Activated CD4-positive, alpha-beta T cell treated with anti-CD3 and anti-CD28 coated beads for 36 hours (primary cell): Measurements from ENCODE around the gene ZNF41. TPM values are rescaled to one million over a fixed set of nuclear protein-coding genes. Genes with fewer than 3 reads are reported as not detected.

Experiments used
- ATAC-seq: fragments of 200-7000 bp; cut with Tn5 transposase; one replicate; pipeline ENCODE4 v1.10.0; 2021; ENCODE audit warnings: mild to moderate bottlenecking, moderate library complexity
- CTCF ChIA-PET: fragments of 350-600 bp; sonication (Branson Sonifier 250); formaldehyde crosslinking; loops from one replicate; lab custom pipeline; 2021; ENCODE audit warnings: antibody characterized with exemption; lab: Charles Lee
- POLR2A ChIA-PET: fragments of 350-600 bp; sonication (Branson Sonifier 250); formaldehyde crosslinking; loops from one replicate; lab custom pipeline; 2021; ENCODE audit warnings: antibody characterized with exemption, inconsistent platforms; lab: Charles Lee
- DNase-seq: peaks from one replicate; pipeline ENCODE4 v3.0.0-alpha.2; 2020
- H3K27ac Mint-ChIP-seq: one replicate; pipeline ENCODE4 v1.8.0; 2021; ENCODE audit warnings: mixed read lengths
- H3K27me3 Mint-ChIP-seq: one replicate; pipeline ENCODE4 v1.8.0; 2021; ENCODE audit warnings: mixed read lengths
- H3K36me3 Mint-ChIP-seq: one replicate; pipeline ENCODE4 v1.8.0; 2021; ENCODE audit warnings: low read depth, mixed read lengths
- H3K4me1 Mint-ChIP-seq: one replicate; pipeline ENCODE4 v1.8.0; 2021; ENCODE audit warnings: mixed read lengths
- H3K4me3 Mint-ChIP-seq: one replicate; pipeline ENCODE4 v1.8.0; 2021; ENCODE audit warnings: mild to moderate bottlenecking, moderate library complexity, mixed read lengths
- H3K9me3 Mint-ChIP-seq: one replicate; pipeline ENCODE4 v1.8.0; 2021; ENCODE audit warnings: low read depth, mixed read lengths
- intact Hi-C, 2 experiments: fragments of 100-400 bp; cut with DNase I in 1 of 2; cut with micrococcal nuclease in 1 of 2; formaldehyde crosslinking; loops; one replicate each; pipeline versions ENCODE4 v1.14.2 to v1.15.1; 2022 to 2024; cut with DNase I, micrococcal nuclease
- total RNA-seq, 2 experiments: library from RNA; stranded (reverse); gene quantifications; one replicate each; pipeline ENCODE4 v1.2.3, GENCODE V29; 2021

The ZNF41 gene
- total RNA-seq, 2 experiments from 2014 or later = 9.3 to 10.9 TPM

DNA sequence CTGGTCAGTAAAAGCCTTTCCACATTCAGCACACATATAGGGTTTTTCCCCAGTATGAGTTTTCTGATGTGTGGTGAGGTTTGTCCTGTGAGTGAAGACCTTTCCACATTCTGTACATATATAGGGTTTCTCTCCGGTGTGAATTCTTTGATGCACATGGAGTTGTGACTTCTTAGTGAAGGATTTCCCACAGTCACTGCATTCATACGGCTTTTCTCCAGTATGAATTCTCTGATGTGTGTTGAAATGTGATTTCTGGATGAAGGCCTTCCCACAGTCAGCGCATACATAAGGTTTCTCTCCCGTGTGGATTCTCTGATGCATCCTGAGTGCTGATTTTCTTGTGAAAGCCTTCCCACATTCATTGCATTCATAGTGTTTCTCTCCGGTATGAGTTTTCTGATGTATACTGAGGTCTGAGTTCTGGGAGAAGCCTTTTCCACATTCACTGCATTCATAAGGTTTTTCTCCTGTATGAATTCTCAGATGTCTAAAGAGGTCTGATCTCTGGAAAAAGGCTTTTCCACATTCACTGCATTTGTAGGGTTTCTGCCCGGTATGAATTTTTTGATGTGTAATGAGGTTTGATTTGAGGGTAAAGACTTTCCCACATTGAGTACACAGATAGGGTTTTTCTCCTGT, 34.7 kb downstream of the ZNF41 start:
- intact Hi-C loops = loop anchor here in 1 of 2 experiments (5.0 kb wide), 1 partner anchor 36 kb away; no protein-coding TSS in a partner anchor
- no peak for ATAC-seq
- DNase-seq = no peak
- Mint-ChIP-seq H3K9me3 (peaks cover 33% of the 10 kb centered on the region), H3K27ac (no peak overlapping the region), H3K4me3 (no peak overlapping the region), H3K4me1 (no peaks in the 10 kb centered on the region), H3K27me3 (no peaks in the 10 kb centered on the region), H3K36me3 (peaks cover 71% of the 10 kb centered on the region)
- ChIA-PET POLR2A (no interaction called here), CTCF (no interaction called here)

DNA sequence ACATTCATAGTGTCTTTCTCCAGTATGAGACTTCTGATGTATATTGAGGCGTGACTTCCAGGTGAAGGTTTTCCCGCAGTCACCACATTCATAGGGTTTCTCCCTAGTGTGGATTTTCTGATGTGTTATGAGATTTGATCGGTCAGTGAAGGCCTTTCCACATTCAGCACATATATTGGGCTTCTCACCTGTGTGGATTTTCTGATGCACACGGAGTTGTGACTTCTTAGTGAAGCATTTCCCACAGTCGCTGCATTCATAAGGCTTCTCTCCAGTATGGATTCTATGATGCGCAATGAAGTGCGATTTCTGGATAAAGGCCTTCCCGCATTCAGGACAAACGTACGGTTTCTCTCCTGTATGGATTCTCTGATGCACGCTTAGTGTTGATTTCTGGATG, 35.4 kb downstream of the ZNF41 start:
- POLR2A ChIA-PET = no interaction called here
- H3K36me3 Mint-ChIP-seq = peaks cover 65% of the 10 kb centered on the region
- CTCF ChIA-PET = no interaction called here
- DNase-seq = no peak
- no peaks in the 10 kb centered on the region for H3K27me3 Mint-ChIP-seq
- H3K4me3 Mint-ChIP-seq = no peak overlapping the region
- no peak overlapping the region for H3K27ac Mint-ChIP-seq
- intact Hi-C loops = loop anchor here in 1 of 2 experiments (5.0 kb wide), 1 partner anchor 35 kb away; no protein-coding TSS in a partner anchor
- no peaks in the 10 kb centered on the region for H3K4me1 Mint-ChIP-seq
- peaks cover 33% of the 10 kb centered on the region for H3K9me3 Mint-ChIP-seq
- ATAC-seq = no peak

DNA sequence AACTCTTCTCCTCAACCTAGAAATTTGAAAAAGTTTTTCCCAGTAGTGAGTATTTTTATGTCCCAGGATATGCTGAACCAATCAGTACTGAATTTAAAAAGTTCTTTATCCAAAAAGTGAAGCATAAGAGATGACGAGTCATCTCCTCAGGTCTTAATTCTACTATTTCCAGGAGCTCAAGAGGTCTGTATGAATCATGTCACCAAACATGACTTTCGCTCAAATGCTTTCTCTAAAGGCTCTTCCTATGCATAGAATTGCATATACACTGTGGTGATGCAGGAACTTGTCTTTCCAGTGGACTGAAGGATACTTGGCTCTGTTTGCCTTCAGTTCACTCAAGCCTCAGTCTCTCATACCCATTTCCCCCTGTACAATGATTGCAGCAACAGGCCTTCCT, 36.1 kb downstream of the ZNF41 start:
- Mint-ChIP-seq H3K4me3 (no peak overlapping the region), H3K27ac (no peak overlapping the region), H3K27me3 (no peaks in the 10 kb centered on the region), H3K4me1 (no peaks in the 10 kb centered on the region), H3K9me3 (peaks cover 35% of the 10 kb centered on the region), H3K36me3 (peaks cover 59% of the 10 kb centered on the region)
- ChIA-PET POLR2A (no interaction called here), CTCF (no interaction called here)
- DNase-seq (no peak), ATAC-seq (no peak)
- intact Hi-C loops = loop anchor here in 1 of 2 experiments (5.0 kb wide), 1 partner anchor 35 kb away; no protein-coding TSS in a partner anchor

DNA sequence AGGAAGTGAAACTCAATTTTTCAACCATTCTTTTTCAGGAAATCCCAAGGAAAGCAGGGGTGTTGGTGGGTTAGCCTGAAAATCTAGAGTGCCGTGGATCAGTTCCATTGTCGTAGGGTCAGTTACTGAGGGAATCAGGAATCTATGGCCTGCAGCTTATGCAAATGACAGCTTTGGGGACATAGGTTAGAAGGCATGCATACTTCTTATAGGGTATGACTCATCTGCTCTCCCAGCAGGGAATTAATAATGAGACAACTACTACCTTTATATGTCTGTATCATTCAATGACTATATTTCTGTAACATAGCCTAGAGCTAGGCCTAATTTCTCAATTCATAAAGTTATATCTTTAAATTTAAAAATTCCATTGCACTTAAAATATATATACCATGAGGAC, 36.6 kb downstream of the ZNF41 start:
- no peak overlapping the region for H3K27ac Mint-ChIP-seq
- H3K27me3 Mint-ChIP-seq = no peaks in the 10 kb centered on the region
- intact Hi-C loops = loop anchor here in 1 of 2 experiments (5.0 kb wide), 1 partner anchor 34 kb away; no protein-coding TSS in a partner anchor
- CTCF ChIA-PET = no interaction called here
- POLR2A ChIA-PET = no interaction called here
- no peak for DNase-seq
- no peak overlapping the region for H3K4me3 Mint-ChIP-seq
- ATAC-seq = no peak
- no peaks in the 10 kb centered on the region for H3K4me1 Mint-ChIP-seq
- peaks cover 55% of the 10 kb centered on the region for H3K36me3 Mint-ChIP-seq
- H3K9me3 Mint-ChIP-seq = peaks cover 36% of the 10 kb centered on the region

DNA sequence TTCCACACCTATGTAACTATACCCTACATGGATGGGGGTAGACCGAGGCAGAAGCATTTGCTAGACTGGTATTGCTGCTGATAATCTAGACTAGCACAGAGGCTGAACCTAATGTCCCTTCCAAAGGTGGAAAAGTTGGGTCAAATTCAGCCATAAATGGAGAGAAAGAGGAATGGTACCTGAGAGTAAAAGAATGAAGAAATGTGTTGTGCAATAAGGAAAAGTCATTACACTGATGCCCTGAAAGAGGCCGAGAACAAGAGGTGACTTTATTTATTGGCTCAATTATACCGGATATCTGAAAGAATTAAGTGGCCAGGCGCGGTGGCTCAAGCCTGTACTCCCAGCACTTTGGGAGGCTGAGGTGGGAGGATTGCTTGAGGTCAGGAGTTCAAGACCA, 52.1 kb downstream of the ZNF41 start:
- Mint-ChIP-seq H3K27ac (no peak overlapping the region), H3K4me1 (no peaks in the 10 kb centered on the region), H3K9me3 (no peaks in the 10 kb centered on the region), H3K36me3 (no peaks in the 10 kb centered on the region), H3K4me3 (no peak overlapping the region), H3K27me3 (no peaks in the 10 kb centered on the region)
- no peak for DNase-seq
- intact Hi-C loops = no loop called here
- ATAC-seq = no peak
- CTCF ChIA-PET = no interaction called here
- POLR2A ChIA-PET = no interaction called here

DNA sequence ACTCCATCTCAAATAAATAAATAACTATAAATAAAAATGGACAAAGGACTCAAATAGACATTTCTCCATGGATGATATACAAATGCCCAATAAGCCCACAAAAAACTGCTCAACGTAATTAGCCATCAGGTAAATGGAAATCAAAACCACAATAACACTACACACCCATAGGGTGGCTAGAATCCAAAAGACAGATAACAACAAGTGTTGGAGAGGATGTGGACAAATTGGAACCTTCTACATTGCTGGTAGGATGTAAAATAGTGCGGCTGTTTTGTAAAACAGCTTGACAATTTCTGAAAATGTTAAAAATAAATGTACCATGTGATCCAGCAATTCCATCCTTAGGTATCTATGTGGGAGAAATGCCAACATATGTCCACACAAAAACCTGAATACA, 60.6 kb downstream of the ZNF41 start:
- H3K27ac Mint-ChIP-seq = no peak overlapping the region
- intact Hi-C loops = no loop called here
- no peak for ATAC-seq
- peaks cover 8% of the 10 kb centered on the region for H3K9me3 Mint-ChIP-seq
- ChIA-PET CTCF (no interaction called here), POLR2A (no interaction called here)
- no peaks in the 10 kb centered on the region for H3K4me1 Mint-ChIP-seq
- no peaks in the 10 kb centered on the region for H3K27me3 Mint-ChIP-seq
- peaks cover 7% of the 10 kb centered on the region for H3K36me3 Mint-ChIP-seq
- DNase-seq = no peak
- H3K4me3 Mint-ChIP-seq = no peak overlapping the region

DNA sequence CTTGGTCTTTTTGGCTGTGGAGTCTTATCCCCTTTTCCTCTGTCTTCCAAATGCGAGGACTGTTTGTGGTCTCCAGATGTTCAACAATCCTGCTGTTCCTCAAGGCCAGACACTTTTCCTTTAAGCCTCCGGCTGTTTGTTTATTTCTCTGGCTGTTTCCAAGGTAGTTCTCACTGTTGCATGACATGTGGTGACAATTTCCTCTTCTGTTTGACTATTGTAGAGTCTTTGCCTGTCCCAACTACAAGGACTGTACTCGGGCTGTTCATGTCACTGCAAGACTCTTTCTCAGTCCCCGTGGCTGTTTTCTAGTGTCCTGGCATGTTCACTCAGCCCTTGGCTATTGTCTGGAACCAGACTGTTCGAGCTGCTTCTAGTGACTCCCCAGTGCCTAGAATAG, 62.1 kb downstream of the ZNF41 start:
- Mint-ChIP-seq H3K36me3 (peaks cover 10% of the 10 kb centered on the region), H3K4me1 (no peaks in the 10 kb centered on the region), H3K27ac (no peak overlapping the region), H3K9me3 (peaks cover 11% of the 10 kb centered on the region), H3K27me3 (no peaks in the 10 kb centered on the region), H3K4me3 (no peak overlapping the region)
- ChIA-PET CTCF (no interaction called here), POLR2A (no interaction called here)
- no peak for DNase-seq
- intact Hi-C loops = no loop called here
- no peak for ATAC-seq

DNA sequence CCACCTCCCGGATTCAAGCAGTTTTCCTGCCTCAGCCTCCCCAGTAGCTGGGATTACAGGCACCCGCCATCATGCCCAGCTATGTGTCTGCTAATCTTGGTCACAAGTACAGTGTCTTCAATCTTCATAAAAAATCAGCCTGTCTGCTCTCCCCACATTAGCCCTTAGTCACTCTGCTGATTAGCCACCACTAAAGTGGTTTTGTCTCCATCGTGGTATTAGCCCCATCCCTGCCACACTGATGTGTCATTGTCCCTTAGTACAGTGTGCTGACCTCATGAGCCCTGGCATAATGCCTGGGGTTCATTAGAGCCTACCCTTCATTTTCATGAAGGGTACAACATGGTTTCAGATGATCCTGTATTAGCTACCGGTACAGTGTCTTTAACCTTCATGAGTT, 62.8 kb downstream of the ZNF41 start:
- Mint-ChIP-seq H3K27me3 (no peaks in the 10 kb centered on the region), H3K27ac (no peak overlapping the region), H3K4me1 (no peaks in the 10 kb centered on the region), H3K4me3 (no peak overlapping the region), H3K9me3 (peaks cover 11% of the 10 kb centered on the region), H3K36me3 (peaks cover 10% of the 10 kb centered on the region)
- CTCF ChIA-PET = no interaction called here
- intact Hi-C loops = no loop called here
- POLR2A ChIA-PET = no interaction called here
- DNase-seq (no peak), ATAC-seq (no peak)

DNA sequence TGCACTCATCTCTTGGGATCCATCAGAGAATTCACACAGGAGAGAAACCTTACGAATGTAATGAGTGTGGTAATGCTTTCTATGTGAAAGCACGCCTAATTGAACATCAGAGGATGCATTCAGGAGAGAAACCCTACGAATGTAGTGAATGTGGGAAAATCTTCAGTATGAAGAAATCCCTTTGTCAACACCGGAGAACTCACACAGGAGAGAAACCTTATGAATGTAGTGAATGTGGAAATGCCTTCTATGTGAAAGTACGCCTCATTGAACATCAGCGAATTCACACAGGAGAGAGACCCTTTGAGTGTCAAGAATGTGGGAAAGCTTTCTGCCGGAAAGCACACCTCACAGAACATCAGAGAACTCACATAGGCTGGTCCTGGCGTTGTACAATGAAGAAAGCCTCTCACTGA, 69.8 kb downstream of the ZNF41 start:
- Mint-ChIP-seq H3K36me3 (peaks cover 36% of the 10 kb centered on the region), H3K27ac (no peak overlapping the region), H3K9me3 (peaks cover 20% of the 10 kb centered on the region), H3K27me3 (no peaks in the 10 kb centered on the region), H3K4me3 (no peak overlapping the region), H3K4me1 (no peaks in the 10 kb centered on the region)
- CTCF ChIA-PET = no interaction called here
- intact Hi-C loops = loop anchor here in 1 of 2 experiments (5.0 kb wide), 1 partner anchor 34 kb away; no protein-coding TSS in a partner anchor
- no peak for ATAC-seq
- POLR2A ChIA-PET = no interaction called here
- DNase-seq = no peak

Other genes starting within 250 kb of the ZNF41 start
- under 1 TPM; 0.75 to 0.79 TPM for gene ZNF157, start 112.6 kb downstream of the ZNF41 start, total RNA-seq
- 10 to 100 TPM; 58.8 to 59.2 TPM for gene ARAF, start 78.0 kb upstream of the ZNF41 start, total RNA-seq
- 10 to 100 TPM; 40.3 to 48.4 TPM for gene TIMP1, start 99.2 kb upstream of the ZNF41 start, total RNA-seq
- under 1 TPM; 0.82 to 0.98 TPM for gene SYN1, start 136.6 kb upstream of the ZNF41 start, total RNA-seq
- gene CFP, start 146.7 kb upstream of the ZNF41 start, total RNA-seq = 1 to 10 TPM; 2.4 to 4.7 TPM
- gene ELK1, start 167.3 kb upstream of the ZNF41 start, total RNA-seq = 100 to 1,000 TPM in 1 of 2 experiments, 10 to 100 TPM in 1; 96.8 to 117 TPM
- gene UXT, start 176.0 kb upstream of the ZNF41 start, total RNA-seq = 100 to 1,000 TPM; 195 to 210 TPM